Measurements from ENCODE around the gene TJP2.
"Not testable (repeated sequence)": the region's sequence is repeated elsewhere in the genome, so short reads cannot be mapped to it uniquely, and the experiment has no call there.

The TJP2 gene

GRCh38 chr9:69292078-69292477, 118.0 kb downstream of the TJP2 start:
- no peak for DNase-seq (ENCODE audit: low read depth)

- no peak for DNase-seq (ENCODE audit: low read depth)
Measured at GRCh38 chr9:69293156-69293555, 119.1 kb downstream of the TJP2 start.

- no peak for DNase-seq (ENCODE audit: low read depth)
Measured at GRCh38 chr9:69295872-69296552, 121.9 kb downstream of the TJP2 start.

GRCh38 chr9:69297300-69297980, 123.4 kb downstream of the TJP2 start:
- DNase-seq (ENCODE audit: low read depth): no peak

GRCh38 chr9:69299315-69299714, 125.2 kb downstream of the TJP2 start:
- no peak for DNase-seq (ENCODE audit: low read depth)

- DNase-seq (ENCODE audit: low read depth): no peak
Measured at GRCh38 chr9:69299826-69300225, 125.7 kb downstream of the TJP2 start.

GRCh38 chr9:69303331-69303730, 129.3 kb downstream of the TJP2 start:
- DNase-seq (ENCODE audit: low read depth): no peak

- DNase-seq (ENCODE audit: low read depth): not testable (repeated sequence)
Measured at GRCh38 chr9:69306895-69307445, 132.9 kb downstream of the TJP2 start.

GRCh38 chr9:69307446-69308205, 133.5 kb downstream of the TJP2 start:
- no peak for DNase-seq (ENCODE audit: low read depth)

- no peak for DNase-seq (ENCODE audit: low read depth)
Measured at GRCh38 chr9:69308206-69308931, 134.3 kb downstream of the TJP2 start.

- no peak for DNase-seq (ENCODE audit: low read depth)
Measured at GRCh38 chr9:69313175-69313574, 139.1 kb downstream of the TJP2 start.

- no peak for DNase-seq (ENCODE audit: low read depth)
Measured at GRCh38 chr9:69314547-69314946, 140.5 kb downstream of the TJP2 start.

- DNase-seq (ENCODE audit: low read depth): no peak
Measured at GRCh38 chr9:69317081-69317480, 143.0 kb downstream of the TJP2 start.

- DNase-seq (ENCODE audit: low read depth): no peak
Measured at GRCh38 chr9:69317894-69318293, 143.8 kb downstream of the TJP2 start.

- DNase-seq (ENCODE audit: low read depth): no peak
Measured at GRCh38 chr9:69319324-69320025, 145.4 kb downstream of the TJP2 start.

GRCh38 chr9:69322256-69322655, 148.2 kb downstream of the TJP2 start:
- no peak for DNase-seq (ENCODE audit: low read depth)

GRCh38 chr9:69323861-69324260, 149.8 kb downstream of the TJP2 start:
- DNase-seq (ENCODE audit: low read depth): no peak

Data from stimulated activated CD8-positive, alpha-beta memory T cell treated with anti-CD3 and anti-CD28 coated beads, Interleukin-4, amount 100 ng/mL, for 24 hours (primary cell).